ENCODE data around the gene DDX10. TPM values are rescaled to one million over a fixed set of nuclear protein-coding genes. Genes with fewer than 3 reads are reported as not detected.

Gene DDX10
- total RNA-seq, 1 experiment from 2014 or later = 48.3 TPM

DNA sequence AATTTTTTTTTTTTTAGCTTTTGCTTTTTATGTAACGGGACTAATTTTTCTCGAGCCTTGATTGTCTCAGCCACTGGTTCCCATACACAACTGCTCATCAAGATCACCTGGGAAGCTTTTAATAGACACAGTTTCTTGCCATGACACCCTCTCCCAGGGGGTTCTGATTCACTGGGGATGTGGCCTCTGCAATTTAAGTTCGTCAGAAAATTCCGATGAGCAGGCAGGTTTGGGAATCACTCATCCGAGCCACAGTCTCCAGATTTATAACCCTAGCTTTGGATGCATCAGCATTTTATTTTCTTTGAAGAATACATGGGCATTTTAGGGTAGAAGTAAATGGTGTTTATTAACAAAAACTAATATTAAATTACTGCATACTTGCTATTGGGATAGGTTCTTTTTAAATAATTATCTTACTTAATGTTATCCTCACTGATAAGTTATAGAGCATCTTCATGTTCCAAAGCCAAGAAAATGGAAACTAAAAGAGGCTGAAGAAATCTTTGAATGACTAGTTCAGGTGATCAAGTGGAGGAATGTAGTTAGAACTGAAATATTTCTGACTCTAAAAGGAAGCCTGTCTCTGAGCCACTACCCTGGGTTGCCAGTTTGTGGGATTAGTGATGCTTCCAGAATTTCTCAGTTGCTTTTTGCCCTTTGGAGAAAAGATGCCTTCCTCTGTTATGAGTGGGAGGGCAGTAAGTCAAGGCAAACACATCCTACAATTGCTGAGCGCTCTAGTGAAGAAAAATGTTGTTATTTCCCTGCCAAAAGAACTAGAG, 319.0 kb downstream of the DDX10 start:
- no peak overlapping the region for H3K27ac ChIP-seq (ENCODE audit: insufficient read length, low read depth, low read length)
- Mint-ChIP-seq H3K4me3 (no peak overlapping the region), H3K27me3 (ENCODE audit: low read depth) (no peaks in the 10 kb centered on the region), H3K4me1 (peaks cover 10 to 22% of the 10 kb centered on the region in 2 experiments), H3K9me3 (no peaks in the 10 kb centered on the region; a peak in 1 of 5 replicates), H3K27ac (no peak overlapping the region), H3K36me3 (ENCODE audit: insufficient read depth in 1 of 3, low read depth in 3 of 3) (no peaks in the 10 kb centered on the region; a peak in 1 of 7 replicates)
- H3T11ph ChIP-seq (ENCODE audit: low read length) = no peak overlapping the region
- no peak overlapping the region for H2AFZ ChIP-seq (ENCODE audit: low read length)
- H3K23ac ChIP-seq (ENCODE audit: insufficient read length, low read depth, low read length) = no peak overlapping the region
- H3K79me1 ChIP-seq (ENCODE audit: insufficient read depth, low read depth, low read length, poor library complexity, severe bottlenecking) = no peaks in the 10 kb centered on the region
- no peaks in the 10 kb centered on the region for H4K20me1 ChIP-seq (ENCODE audit: control insufficient read depth, insufficient read depth, insufficient read length)
- no CpG with 5 or more reads among the region's 6 CpGs for WGBS (ENCODE audit: extremely low coverage, insufficient read length, low lambda C conversion rate)
- H3K18ac ChIP-seq (ENCODE audit: insufficient read length, low read depth, low read length) = no peak overlapping the region
- H4K91ac ChIP-seq (ENCODE audit: insufficient read length, low read depth, low read length) = no peak overlapping the region
- H3K4me2 ChIP-seq (ENCODE audit: insufficient read depth, insufficient read length, low read length) = no peak overlapping the region
- TF ChIP-seq, protein P1, sequence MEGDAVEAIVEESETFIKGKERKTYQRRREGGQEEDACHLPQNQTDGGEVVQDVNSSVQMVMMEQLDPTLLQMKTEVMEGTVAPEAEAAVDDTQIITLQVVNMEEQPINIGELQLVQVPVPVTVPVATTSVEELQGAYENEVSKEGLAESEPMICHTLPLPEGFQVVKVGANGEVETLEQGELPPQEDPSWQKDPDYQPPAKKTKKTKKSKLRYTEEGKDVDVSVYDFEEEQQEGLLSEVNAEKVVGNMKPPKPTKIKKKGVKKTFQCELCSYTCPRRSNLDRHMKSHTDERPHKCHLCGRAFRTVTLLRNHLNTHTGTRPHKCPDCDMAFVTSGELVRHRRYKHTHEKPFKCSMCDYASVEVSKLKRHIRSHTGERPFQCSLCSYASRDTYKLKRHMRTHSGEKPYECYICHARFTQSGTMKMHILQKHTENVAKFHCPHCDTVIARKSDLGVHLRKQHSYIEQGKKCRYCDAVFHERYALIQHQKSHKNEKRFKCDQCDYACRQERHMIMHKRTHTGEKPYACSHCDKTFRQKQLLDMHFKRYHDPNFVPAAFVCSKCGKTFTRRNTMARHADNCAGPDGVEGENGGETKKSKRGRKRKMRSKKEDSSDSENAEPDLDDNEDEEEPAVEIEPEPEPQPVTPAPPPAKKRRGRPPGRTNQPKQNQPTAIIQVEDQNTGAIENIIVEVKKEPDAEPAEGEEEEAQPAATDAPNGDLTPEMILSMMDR (conservative IDR thresholded peaks at IDR 0.05) = no peak
- H2BK20ac ChIP-seq (ENCODE audit: low read depth, low read length, poor library complexity, severe bottlenecking) = no peak overlapping the region
- no peak overlapping the region for H4K5ac ChIP-seq (ENCODE audit: insufficient read length, low read depth, low read length)
- DNase-seq = no peak
- no peak overlapping the region for H3K4ac ChIP-seq (ENCODE audit: low read depth, low read length)
- no peak overlapping the region for H3K14ac ChIP-seq (ENCODE audit: insufficient read depth, low read length)
- H2AK5ac ChIP-seq (ENCODE audit: insufficient read length, low read length) = no peak overlapping the region
- no peaks in the 10 kb centered on the region for H3K9me3 ChIP-seq (ENCODE audit: control insufficient read depth, low read depth, low read length)
- H3K56ac ChIP-seq (ENCODE audit: insufficient read length, low read depth, low read length) = no peak overlapping the region
- H3K4me1 ChIP-seq (ENCODE audit: insufficient read depth, low read length) = peaks cover 2% of the 10 kb centered on the region; the same call in 1 of the 2 replicates
- no peak overlapping the region for H2BK12ac ChIP-seq (ENCODE audit: insufficient read length, low read depth, low read length)
- no peak overlapping the region for H3K9ac ChIP-seq (ENCODE audit: extremely low read depth, insufficient read length, low read length)
- H2BK15ac ChIP-seq (ENCODE audit: low read depth, low read length) = no peak overlapping the region
- no peak overlapping the region for H2BK5ac ChIP-seq (ENCODE audit: insufficient read length, low read length)
- H2BK120ac ChIP-seq (ENCODE audit: low read depth, low read length, poor library complexity, severe bottlenecking) = no peak overlapping the region
- H3K79me2 ChIP-seq (ENCODE audit: insufficient read depth, low read length) = no peaks in the 10 kb centered on the region
- no peaks in the 10 kb centered on the region for H3K23me2 ChIP-seq (ENCODE audit: insufficient read length, low read depth, low read length, poor library complexity, severe bottlenecking)
- H3K27me3 ChIP-seq (ENCODE audit: insufficient read depth, low read length) = no peaks in the 10 kb centered on the region
- no peak overlapping the region for H4K8ac ChIP-seq (replicated peaks; ENCODE audit: insufficient read length, low read depth, low read length)
